Muscle layer of duodenum (tissue), 2 donors: ENCODE data around the gene INAFM2.

Experiments used
- H3K27ac ChIP-seq: one replicate; pipeline ENCODE4 v1.7.0; 2013; ENCODE audit warnings: mild to moderate bottlenecking, low read length
- H3K27me3 ChIP-seq: one replicate; pipeline ENCODE4 v1.7.0; 2013; ENCODE audit warnings: low read depth, mild to moderate bottlenecking, control low read depth, low read length
- H3K36me3 ChIP-seq, 2 donors: one replicate each; pipeline ENCODE4 v1.7.0; 2013; ENCODE audit warnings: low read length in 2 of 2, control low read depth in 1 of 2, mild to moderate bottlenecking in 1 of 2; ENCODE audit not compliant: insufficient read depth in 2 of 2, control insufficient read depth in 1 of 2
- H3K4me1 ChIP-seq, 2 donors: one replicate each; pipeline ENCODE4 v1.7.0; 2013; ENCODE audit warnings: low read length in 2 of 2, mild to moderate bottlenecking in 2 of 2, control low read depth in 1 of 2, moderate library complexity in 1 of 2; ENCODE audit not compliant: insufficient read depth in 2 of 2, control insufficient read depth in 1 of 2
- H3K4me3 ChIP-seq, 2 donors: one replicate each; pipeline ENCODE4 v1.7.0; 2013; ENCODE audit warnings: low read length in 2 of 2, low read depth in 1 of 2, mild to moderate bottlenecking in 1 of 2
- H3K9me3 ChIP-seq, 2 donors: one replicate each; pipeline ENCODE4 v1.7.0; 2013; ENCODE audit warnings: low read length in 2 of 2, control low read depth in 1 of 2, mild to moderate bottlenecking in 1 of 2; ENCODE audit not compliant: control insufficient read depth in 1 of 2
- donor health status: healthy.

INAFM2 gene

DNA sequence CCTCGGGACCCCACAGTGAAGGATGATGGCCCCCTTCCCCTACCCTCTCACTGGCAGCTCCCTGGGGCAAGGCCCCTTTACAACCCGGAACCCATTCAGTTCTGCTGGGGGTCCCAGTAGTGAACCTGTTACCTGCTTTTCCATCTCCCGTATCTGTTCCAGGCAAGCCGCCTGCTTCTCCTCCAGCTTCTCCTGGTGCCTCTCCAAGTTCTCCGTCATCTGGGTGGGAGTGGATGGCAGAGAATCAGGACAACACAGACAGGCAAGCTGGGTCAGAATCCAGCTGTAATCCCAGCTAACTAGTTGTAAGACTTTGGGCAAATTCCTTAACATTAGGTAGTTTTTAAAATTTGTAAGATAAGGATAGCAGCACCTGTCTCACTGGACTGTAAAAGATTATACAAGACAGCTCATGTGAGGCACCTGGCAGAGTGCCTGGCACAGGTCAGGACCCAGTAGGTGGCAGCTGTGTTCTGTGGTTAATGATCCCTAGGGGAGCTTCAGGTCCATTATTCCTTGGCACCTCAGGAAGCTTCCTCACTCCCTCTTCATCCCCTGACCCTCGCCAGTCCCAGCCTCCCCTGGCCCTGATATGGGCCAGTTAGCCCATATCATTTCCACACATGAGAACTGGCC lies 34.2 kb upstream of the INAFM2 start:
- Histone ChIP-seq H3K4me3 (no peak overlapping the region), H3K9me3 (no peaks in the 10 kb centered on the region), H3K27me3 (peaks cover 3% of the 10 kb centered on the region), H3K36me3 (no peaks in the 10 kb centered on the region), H3K4me1 (peaks cover 0 to 27% of the 10 kb centered on the region in 2 donors), H3K27ac (no peak overlapping the region)

- peaks cover 0 to 23% of the 10 kb centered on the region in 2 donors for H3K4me1 ChIP-seq
- no peaks in the 10 kb centered on the region for H3K36me3 ChIP-seq
- no peak overlapping the region for H3K27ac ChIP-seq
- H3K9me3 ChIP-seq: no peaks in the 10 kb centered on the region
- H3K4me3 ChIP-seq: no peak overlapping the region
- H3K27me3 ChIP-seq: peaks cover 3% of the 10 kb centered on the region
These were observed 33.0 kb upstream of the INAFM2 start for GRCh38 chr15:40290545-40290917.

DNA sequence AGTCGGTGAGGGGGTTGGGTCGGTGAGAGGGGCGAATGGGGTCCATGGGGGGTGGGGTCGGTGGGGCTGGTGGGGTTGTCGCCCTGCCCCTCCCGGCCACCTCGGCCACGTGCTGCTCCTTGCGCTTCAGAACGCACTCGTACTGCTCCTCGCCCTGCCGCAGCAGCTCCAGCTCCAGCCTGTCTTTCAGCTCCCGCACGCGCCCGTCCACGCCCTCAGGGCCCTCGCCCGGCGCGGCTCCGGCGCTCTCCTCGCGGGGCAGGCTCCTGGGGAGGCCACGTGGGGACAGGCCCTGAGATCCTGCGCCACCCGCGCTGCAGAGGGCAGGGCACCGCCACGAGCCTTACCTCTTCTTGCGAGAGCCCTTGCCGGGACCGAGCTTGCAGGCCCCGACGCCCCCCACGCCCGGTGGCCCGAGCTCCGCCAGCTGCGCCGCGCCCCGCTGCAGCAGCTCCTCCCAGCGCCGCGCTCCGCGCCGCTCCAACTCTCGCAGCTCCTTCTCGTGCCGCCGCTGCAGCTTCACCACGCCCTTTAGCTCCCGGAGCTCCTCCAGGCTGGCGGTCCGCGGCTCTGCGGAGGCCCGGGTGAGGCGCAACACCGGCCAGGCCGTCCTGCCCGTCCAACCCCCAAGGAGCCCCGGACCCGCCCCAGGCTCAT lies 32.4 kb upstream of the INAFM2 start:
- no peak overlapping the region for H3K27ac ChIP-seq
- no peaks in the 10 kb centered on the region for H3K9me3 ChIP-seq
- H3K4me3 ChIP-seq: peak overlapping the region in 1 of 2 donors; percentile 62
- no peaks in the 10 kb centered on the region for H3K36me3 ChIP-seq
- H3K4me1 ChIP-seq: peaks cover 0 to 22% of the 10 kb centered on the region in 2 donors
- H3K27me3 ChIP-seq: peaks cover 3% of the 10 kb centered on the region

DNA sequence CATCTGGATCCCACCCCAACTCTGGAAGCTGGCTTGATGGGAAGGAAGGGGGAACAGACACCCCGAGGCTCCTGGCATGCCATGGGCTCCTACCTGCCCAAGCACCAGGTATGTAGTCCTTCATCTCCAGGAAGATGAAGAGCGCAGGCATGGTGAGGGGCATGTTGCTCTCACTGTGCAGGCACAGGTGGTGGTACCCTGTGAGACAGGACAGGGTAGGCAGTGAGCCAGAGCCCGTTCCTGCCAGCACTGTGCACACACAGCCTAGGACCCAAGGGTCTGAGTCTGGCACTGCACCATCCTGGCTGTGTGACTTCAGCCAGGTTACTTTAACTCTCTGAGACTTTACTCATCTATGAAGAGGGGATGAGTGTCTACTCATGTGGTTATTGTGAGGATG lies 31.2 kb upstream of the INAFM2 start:
- H3K4me3 ChIP-seq: no peak overlapping the region
- H3K36me3 ChIP-seq: no peaks in the 10 kb centered on the region
- no peak overlapping the region for H3K27ac ChIP-seq
- H3K4me1 ChIP-seq: peaks cover 0 to 22% of the 10 kb centered on the region in 2 donors
- no peaks in the 10 kb centered on the region for H3K9me3 ChIP-seq
- H3K27me3 ChIP-seq: peaks cover 3% of the 10 kb centered on the region

DNA sequence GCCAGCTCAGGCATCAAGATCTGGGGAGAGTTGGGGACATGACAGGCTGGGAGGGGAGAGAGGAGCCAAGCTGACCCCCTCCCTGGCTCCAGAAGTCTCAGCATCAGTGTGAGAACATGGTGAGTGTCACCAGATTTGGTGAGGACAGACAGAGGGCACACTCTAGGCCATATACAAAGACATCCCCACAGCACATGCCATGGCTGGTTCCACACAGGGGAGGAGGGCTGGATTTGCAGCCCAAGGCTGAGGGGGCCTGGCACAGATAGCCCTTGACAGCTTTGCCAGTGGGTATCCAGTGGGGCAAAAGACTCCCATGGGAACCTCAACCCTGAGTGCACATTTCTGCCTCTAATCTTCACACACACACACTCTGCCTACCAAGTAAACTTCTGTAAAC lies 30.5 kb upstream of the INAFM2 start:
- Histone ChIP-seq H3K4me3 (no peak overlapping the region), H3K9me3 (no peaks in the 10 kb centered on the region), H3K4me1 (peaks cover 0 to 22% of the 10 kb centered on the region in 2 donors), H3K36me3 (no peaks in the 10 kb centered on the region), H3K27me3 (peaks cover 3% of the 10 kb centered on the region), H3K27ac (no peak overlapping the region)

- Histone ChIP-seq H3K4me1 (peaks cover 0 to 22% of the 10 kb centered on the region in 2 donors), H3K27ac (no peak overlapping the region), H3K36me3 (no peaks in the 10 kb centered on the region), H3K9me3 (no peaks in the 10 kb centered on the region), H3K27me3 (peaks cover 3% of the 10 kb centered on the region), H3K4me3 (no peak overlapping the region)
These were observed 29.3 kb upstream of the INAFM2 start for GRCh38 chr15:40293905-40294895.

DNA sequence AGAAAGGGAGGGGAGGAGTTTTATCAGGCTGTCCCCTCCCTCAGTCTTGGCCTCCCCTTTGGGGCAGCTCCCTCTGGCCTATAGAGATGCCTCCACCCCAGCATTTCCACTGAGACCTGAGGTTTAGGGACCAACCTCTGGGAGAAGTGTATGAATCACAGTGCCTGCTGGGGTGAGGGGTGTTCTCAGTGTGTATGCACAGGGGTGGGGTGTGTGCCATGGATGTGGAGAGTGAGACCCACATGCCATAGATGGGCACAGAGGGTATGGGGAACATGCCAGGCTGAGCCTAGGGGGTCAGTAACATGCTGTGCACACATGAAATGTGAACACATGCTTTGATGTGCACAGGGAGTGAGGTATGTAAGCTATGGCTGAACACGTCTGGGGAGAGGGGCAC lies 28.2 kb upstream of the INAFM2 start:
- Histone ChIP-seq H3K9me3 (peaks cover 0 to 2% of the 10 kb centered on the region in 2 donors), H3K27me3 (peaks cover 3% of the 10 kb centered on the region), H3K4me3 (no peak overlapping the region), H3K36me3 (no peaks in the 10 kb centered on the region), H3K27ac (no peak overlapping the region), H3K4me1 (peaks cover 0 to 22% of the 10 kb centered on the region in 2 donors)

GRCh38 chr15:40295877-40296560 lies 27.5 kb upstream of the INAFM2 start:
- peaks cover 0 to 9% of the 10 kb centered on the region in 2 donors for H3K9me3 ChIP-seq
- H3K27ac ChIP-seq: no peak overlapping the region
- no peaks in the 10 kb centered on the region for H3K36me3 ChIP-seq
- no peak overlapping the region for H3K4me3 ChIP-seq
- peaks cover 3% of the 10 kb centered on the region for H3K27me3 ChIP-seq
- peaks cover 0 to 16% of the 10 kb centered on the region in 2 donors for H3K4me1 ChIP-seq

DNA sequence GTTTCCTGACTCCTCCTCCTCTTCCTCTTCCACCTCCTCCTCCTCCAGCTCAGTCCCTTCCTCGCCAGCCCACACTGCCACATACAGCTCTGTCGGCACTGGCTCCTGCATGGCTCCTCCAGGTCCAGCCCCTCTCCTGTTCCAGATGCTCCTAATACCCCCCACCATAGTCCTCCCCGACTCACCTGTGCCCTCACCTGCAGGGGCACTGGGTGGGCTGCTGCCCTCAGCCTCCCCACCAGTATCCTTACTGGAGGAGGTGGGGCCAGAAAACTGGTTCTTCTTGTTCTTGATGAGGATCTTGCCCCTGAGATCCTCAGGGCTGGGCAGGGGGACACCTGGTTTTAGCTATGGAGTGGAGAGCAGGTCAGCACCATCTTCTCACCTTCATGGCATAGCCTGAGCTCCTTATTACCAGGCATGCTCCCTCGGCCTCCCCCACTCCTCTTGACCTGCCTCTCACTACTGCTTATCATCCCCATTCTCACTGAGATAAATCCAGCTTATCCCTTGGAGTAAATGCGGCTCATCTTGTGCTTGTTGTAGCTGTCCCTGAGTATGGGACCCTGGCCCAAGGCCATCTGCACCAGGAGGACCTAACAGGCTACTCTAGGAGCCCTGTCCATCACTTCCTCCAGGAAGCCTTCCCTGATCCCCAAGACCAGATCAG lies 26.8 kb upstream of the INAFM2 start:
- no peak overlapping the region for H3K27ac ChIP-seq
- H3K36me3 ChIP-seq: no peaks in the 10 kb centered on the region
- peaks cover 0 to 10% of the 10 kb centered on the region in 2 donors for H3K4me1 ChIP-seq

GRCh38 chr15:40297356-40297755 lies 26.1 kb upstream of the INAFM2 start:
- no peaks in the 10 kb centered on the region for H3K27me3 ChIP-seq
- peaks cover 0 to 13% of the 10 kb centered on the region in 2 donors for H3K4me1 ChIP-seq
- H3K4me3 ChIP-seq: no peak overlapping the region
- H3K9me3 ChIP-seq: peaks cover 0 to 9% of the 10 kb centered on the region in 2 donors
- no peak overlapping the region for H3K27ac ChIP-seq
- H3K36me3 ChIP-seq: no peaks in the 10 kb centered on the region

More for the DNA sequence above, 26.8 kb upstream of the INAFM2 start:
- H3K27me3 ChIP-seq: peaks cover 3% of the 10 kb centered on the region
- peaks cover 0 to 9% of the 10 kb centered on the region in 2 donors for H3K9me3 ChIP-seq
- no peak overlapping the region for H3K4me3 ChIP-seq
